K562 (cell line): ENCODE measurements around the gene ITGAV. TPM values are rescaled to one million over a fixed set of nuclear protein-coding genes. Genes with fewer than 3 reads are reported as not detected.
A peak's percentile ranks its signal among the peaks of the same experiment; 100 is the strongest.

Experiments
- ATAC-seq: fragments of 200-7000 bp; cut with Tn5 transposase; 3 replicates; pipeline ENCODE4 v1.9.1; 2020; ENCODE audit warnings: moderate library complexity
- BruUV-seq: library from RNA; stranded (reverse); fragments of 400-500 nt; replicated peaks from 2 replicates; lab custom pipeline; 2021; lab: Mats Ljungman, UMichigan
- CTCF ChIA-PET: fragments of 300-600 bp; formaldehyde crosslinking; extraction: SDS; loops from one replicate; lab custom pipeline; 2021; ENCODE audit warnings: low intra/inter-chr PET ratio; lab: Yijun Ruan, JAX
- POLR2A ChIA-PET: fragments of 300-600, 350-650 bp; sonication (Branson Sonifier 250); formaldehyde crosslinking; extraction: SDS; loops from one replicate; lab custom pipeline; 2021; ENCODE audit warnings: antibody characterized with exemption, inconsistent platforms; lab: Yijun Ruan, JAX
- DNase-seq, 4 experiments: peaks; one replicate each; pipeline versions ENCODE4 v3.0.0 to v3.0.0-alpha.2; 2011 to 2018; ENCODE audit warnings: low spot score in 3 of 4, mixed read lengths in 3 of 4; ENCODE audit errors: extremely low read depth in 1 of 4
- FAIRE-seq: peaks from 2 replicates; lab custom pipeline; 2011; peaks lifted over from hg19 to GRCh38; lab: Jason Lieb, UNC
- H2AFZ ChIP-seq: 2 replicates; pipeline ENCODE4 v1.6.0; 2011; ENCODE audit warnings: low read depth, low read length, control low read depth, inconsistent platforms
- H3K27ac ChIP-seq: fragments of 200-600 bp; 3 replicates; pipeline ENCODE4 v1.8.0; 2011; ENCODE audit warnings: low read depth, mild to moderate bottlenecking, control low read depth, inconsistent platforms, low read length, moderate library complexity, mixed read lengths; ENCODE audit errors: extremely low read depth
- H3K27me3 ChIP-seq, 2 experiments: fragments of 300-600 bp in 1 of 2; 2 replicates in 1 of 2; 3 replicates in 1 of 2; pipeline versions ENCODE4 v1.6.0 to v1.8.0; 2011; ENCODE audit warnings: inconsistent platforms in 2 of 2, low read length in 2 of 2, mild to moderate bottlenecking in 1 of 2, mixed read lengths in 1 of 2, moderate library complexity in 1 of 2; ENCODE audit not compliant: control insufficient read depth in 2 of 2, insufficient read depth in 2 of 2
- H3K36me3 ChIP-seq: fragments of 300-600 bp; 3 replicates; pipeline ENCODE4 v1.8.0; 2011; ENCODE audit warnings: mild to moderate bottlenecking, low read length, inconsistent platforms; ENCODE audit not compliant: control insufficient read depth, insufficient read depth
- H3K4me1 ChIP-seq, 2 experiments: fragments of 200-600 bp in 1 of 2; replicated peaks in 1 of 2; 2 replicates in 1 of 2; 3 replicates in 1 of 2; pipeline versions ENCODE4 v1.5.1 to v1.8.0; 2011; ENCODE audit warnings: inconsistent platforms in 2 of 2, low read length in 2 of 2, mild to moderate bottlenecking in 1 of 2, mixed read lengths in 1 of 2, moderate library complexity in 1 of 2; ENCODE audit not compliant: control insufficient read depth in 2 of 2, insufficient read depth in 2 of 2
- H3K4me2 ChIP-seq: 2 replicates; pipeline ENCODE4 v1.6.1; 2011; ENCODE audit warnings: low read length, control low read depth, inconsistent platforms, mixed read lengths; ENCODE audit not compliant: insufficient read depth
- H3K4me3 ChIP-seq: fragments of 200-600 bp; sonication (generic), shearing (Covaris generic); 2 replicates; pipeline ENCODE4 v1.5.1; 2016; ENCODE audit warnings: control low read depth, inconsistent platforms
- H3K79me2 ChIP-seq: fragments of 200-600 bp; 3 replicates; pipeline ENCODE4 v1.8.0; 2011; ENCODE audit warnings: low read length, inconsistent platforms; ENCODE audit not compliant: control insufficient read depth, insufficient read depth
- H3K9ac ChIP-seq, 2 experiments: 2 replicates each; pipeline versions ENCODE4 v1.6.0 to v1.6.1; 2011; ENCODE audit warnings: low read depth in 2 of 2, low read length in 2 of 2, control low read depth in 1 of 2, inconsistent platforms in 1 of 2, mild to moderate bottlenecking in 1 of 2, mixed read lengths in 1 of 2; ENCODE audit not compliant: insufficient read depth in 1 of 2
- H3K9me1 ChIP-seq: one replicate; pipeline ENCODE4 v1.6.0; 2011; ENCODE audit warnings: inconsistent platforms, mild to moderate bottlenecking, low read length, moderate library complexity; ENCODE audit not compliant: control insufficient read depth, insufficient read depth
- H3K9me3 ChIP-seq: replicated peaks from 2 replicates; pipeline ENCODE4 v1.5.1; 2011; ENCODE audit warnings: low read depth, low read length, inconsistent platforms; ENCODE audit not compliant: control insufficient read depth, insufficient read depth
- H4K20me1 ChIP-seq: replicated peaks from 2 replicates; pipeline ENCODE4 v1.6.1; 2011; ENCODE audit warnings: low read length, inconsistent platforms, mixed read lengths; ENCODE audit not compliant: control insufficient read depth, insufficient read depth
- ARID3B ChIP-seq: fragments of 250-450 bp; sonication (Bioruptor Pico); IDR thresholded peaks from 2 replicates; pipeline ENCODE4 v1.4.0; 2020; ENCODE audit warnings: borderline replicate concordance
- CEBPZ ChIP-seq: fragments of 150-350 bp; IDR thresholded peaks from 2 replicates; pipeline ENCODE4 v1.6.1; 2014; ENCODE audit warnings: low read depth, mild to moderate bottlenecking, low read length, borderline replicate concordance
- CTCFL ChIP-seq: IDR thresholded peaks from 2 replicates; pipeline ENCODE4 v1.6.1; 2011; ENCODE audit warnings: borderline replicate concordance, low read depth, mild to moderate bottlenecking, moderate library complexity, low read length; ENCODE audit not compliant: insufficient read depth, poor library complexity, severe bottlenecking
- DMBX1 ChIP-seq: fragments of 250-450 bp; sonication (Bioruptor Pico); IDR thresholded peaks from 2 replicates; pipeline ENCODE4 v1.8.0; 2022; ENCODE audit warnings: inconsistent platforms, mild to moderate bottlenecking, moderate library complexity, borderline replicate concordance
- ETV5 ChIP-seq: sonication (generic); formaldehyde crosslinking; IDR thresholded peaks from 2 replicates; pipeline ENCODE4 v1.4.0; 2020; ENCODE audit warnings: low read depth, mild to moderate bottlenecking, missing genetic modification reagents
- FOS ChIP-seq: IDR thresholded peaks from 3 replicates; pipeline ENCODE4 v1.6.1; 2011; ENCODE audit not compliant: insufficient read length; ENCODE audit errors: extremely low read depth
- KLF13 ChIP-seq: fragments of 450-650 bp; IDR thresholded peaks from 2 replicates; pipeline ENCODE4 v1.6.1; 2016; ENCODE audit warnings: missing genetic modification characterization, low read depth, mild to moderate bottlenecking, missing compliant biosample characterization, moderate library complexity, borderline replicate concordance
- MAFF ChIP-seq: IDR thresholded peaks from 2 replicates; pipeline ENCODE4 v1.6.1; 2012; ENCODE audit warnings: low read length, improper control_type of control experiment
- MAFG ChIP-seq: fragments of 450-650 bp; conservative IDR thresholded peaks from 2 replicates; pipeline ENCODE4 v1.6.1; 2016; ENCODE audit warnings: missing genetic modification characterization, missing compliant biosample characterization
- MAFK ChIP-seq: IDR thresholded peaks from 2 replicates; pipeline ENCODE4 v1.6.1; 2011; ENCODE audit warnings: low read length, improper control_type of control experiment
- RFX7 ChIP-seq: fragments of 250-450 bp; sonication (Bioruptor Pico); IDR thresholded peaks from 2 replicates; pipeline ENCODE4 v1.5.1; 2021; ENCODE audit warnings: mild to moderate bottlenecking
- YY1 ChIP-seq, 3 experiments: IDR thresholded peaks; 2 replicates each; pipeline ENCODE4 v1.6.1; 2011; ENCODE audit warnings: low read length in 2 of 3, mild to moderate bottlenecking in 2 of 3, moderate library complexity in 2 of 3, borderline replicate concordance in 1 of 3, control low read depth in 1 of 3, low read depth in 1 of 3; ENCODE audit not compliant: insufficient read depth in 3 of 3, insufficient replicate concordance in 2 of 3, control insufficient read depth in 1 of 3, insufficient read length in 1 of 3; ENCODE audit errors: extremely low read depth in 1 of 3
- ZNF316 ChIP-seq: fragments of 450-650 bp; IDR thresholded peaks from 2 replicates; pipeline ENCODE4 v1.6.1; 2016
- ZNF57 ChIP-seq: fragments of 450-650 bp; formaldehyde crosslinking; IDR thresholded peaks from 2 replicates; pipeline ENCODE4 v1.4.0; 2020; ENCODE audit warnings: mild to moderate bottlenecking, moderate library complexity
- WGBS: fragments of 100-300 bp; shearing (Covaris generic); methylation state at CpG from one replicate; pipeline ENCODE4 v1.1.6; 2016; ENCODE audit warnings: low coverage, mixed read lengths; ENCODE audit not compliant: insufficient coverage; ENCODE audit errors: missing lambda C conversion rate; 5-methylcytosine and 5-hydroxymethylcytosine counted together
- in situ Hi-C: fragments of 300-500 bp; cut with MboI; formaldehyde crosslinking; loops from 4 replicates; pipeline ENCODE4 v1.15.0; 2018; ENCODE audit warnings: inconsistent platforms, mixed read lengths
- intact Hi-C: fragments of 100-400 bp; cut with micrococcal nuclease; formaldehyde crosslinking; loops from 2 replicates; pipeline ENCODE4 v1.14.2; 2022
- polyA plus RNA-seq, 8 experiments: library from polyadenylated mRNA; depleted of rRNA in 4 of 8; stranded (reverse) in 5 of 8; unstranded in 3 of 8; fragments of >200 nt; fragmentation: Nextera tagmentation in 2 of 8; fragmentation: Illumina TruSeq in 1 of 8; extraction: Ambion mirVana in 2 of 8; extraction: Trizol in 1 of 8; gene quantifications; 2 replicates each; pipeline versions ENCODE4 v1.2.1 to v1.2.3, GENCODE V29; 2011 to 2014; ENCODE audit warnings: inconsistent platforms in 1 of 8, missing spikeins in 1 of 8
- total RNA-seq, 7 experiments: library from RNA; depleted of rRNA in 6 of 7; stranded (reverse); fragments of >200 nt in 6 of 7; fragmentation: Illumina TruSeq in 2 of 7; extraction: Trizol in 2 of 7; gene quantifications; 2 replicates each; pipeline versions ENCODE4 v1.2.1 to v1.2.3, GENCODE V29; 2011 to 2021; ENCODE audit warnings: low replicate concordance in 1 of 7

ITGAV gene
- total and polyA plus RNA-seq, 9 of the 15 experiments (the other 6 are each of a cell fraction or from before 2014, with no cell fraction given) = 3.7 to 17.7 (median 10.7) TPM

GRCh38 chr2:186618696-186619095, 28.8 kb downstream of the ITGAV start (continued):
- TF ChIP-seq CEBPZ (no peak), RFX7 (CRISPR knock-in tag) (no peak), ETV5 (no peak), ZNF57 (CRISPR knock-in tag) (no peak)

GRCh38 chr2:186623084-186623483, 33.2 kb downstream of the ITGAV start:
- POLR2A ChIA-PET = no interaction called here
- CTCF ChIA-PET = no interaction called here
- 46% methylated on average over 2 of the region's 2 CpGs for WGBS
- no peaks in the 10 kb centered on the region for H3K9me3 ChIP-seq
- peaks cover 7% of the 10 kb centered on the region; the same call in 1 of the 3 replicates for H3K36me3 ChIP-seq
- no peak overlapping the region for H3K4me2 ChIP-seq
- H3K4me3 ChIP-seq = no peak overlapping the region
- in situ Hi-C loops = no loop called here
- H4K20me1 ChIP-seq = no peaks in the 10 kb centered on the region
- no peaks in the 10 kb centered on the region for H3K27me3 ChIP-seq
- H3K9me1 ChIP-seq = no peaks in the 10 kb centered on the region
- H2AFZ ChIP-seq = no peak overlapping the region
- intact Hi-C loops = no loop called here
- no peaks in the 10 kb centered on the region for H3K79me2 ChIP-seq
- no peak overlapping the region for H3K9ac ChIP-seq
- FAIRE-seq (no peak), DNase-seq (no peak), ATAC-seq (no peak)
- no peaks in the 10 kb centered on the region for H3K4me1 ChIP-seq
- no peak overlapping the region for H3K27ac ChIP-seq
- no TSS peak for BruUV-seq
- TF ChIP-seq MAFK (peak; percentile 97), FOS (no peak), MAFG (tag) (peak; percentile 96), YY1 (IDR thresholded peaks at IDR 0.05; ENCODE audit: borderline replicate concordance in 1 of 3, control insufficient read depth in 1 of 3, extremely low read depth in 1 of 3, insufficient read depth in 3 of 3, insufficient read length in 1 of 3, insufficient replicate concordance in 2 of 3, low read depth in 1 of 3, low read length in 2 of 3) (no peak), CTCFL (no peak), KLF13 (tag) (no peak), DMBX1 (no peak), ZNF316 (peak; percentile 98), ARID3B (CRISPR knock-in tag) (no peak), MAFF (peak; percentile 97)
